ENCODE data around the gene TMEM176B. TPM values are rescaled to one million over a fixed set of nuclear protein-coding genes. Genes with fewer than 3 reads are reported as not detected.

The TMEM176B gene
- total and polyA plus RNA-seq, 2 experiments from 2014 or later, result not detected

DNA sequence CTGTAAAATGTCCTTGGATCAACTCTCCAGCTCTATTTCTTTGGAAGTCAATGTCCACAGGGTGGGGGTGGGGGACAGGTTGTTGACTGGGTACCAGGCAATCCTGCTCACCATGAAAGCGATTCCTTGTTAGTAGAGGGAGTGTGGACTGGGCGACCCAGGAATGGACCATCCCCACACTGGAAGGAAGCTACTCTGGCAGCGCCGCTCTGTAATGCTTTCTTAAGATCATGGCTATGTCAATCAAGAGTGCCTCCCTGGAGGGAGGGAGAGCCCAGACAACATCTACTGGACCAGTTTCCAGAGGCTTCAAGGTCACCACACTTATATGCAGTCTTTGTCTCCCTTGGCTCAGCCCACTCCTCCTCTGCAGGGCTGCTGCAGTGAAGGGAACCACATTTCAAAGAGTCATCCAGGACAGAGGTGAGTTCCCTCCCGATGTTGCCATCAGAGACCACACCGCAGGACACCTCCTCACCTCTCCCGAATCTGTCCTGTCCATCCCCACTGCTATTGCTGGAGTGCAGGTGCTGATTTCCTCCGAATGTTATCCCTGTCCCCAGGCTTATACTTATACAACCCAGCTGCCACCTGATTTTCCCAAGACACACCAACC, 56.0 kb downstream of the TMEM176B start:
- no peaks in the 10 kb centered on the region for H3F3A ChIP-seq (ENCODE audit: insufficient read depth)
- H3K36me3 ChIP-seq (ENCODE audit: low read depth), result no peaks in the 10 kb centered on the region
- H3K9ac ChIP-seq, result no peak overlapping the region
- no peaks in the 10 kb centered on the region for H3K79me2 ChIP-seq (ENCODE audit: insufficient read depth)
- H4K20me1 ChIP-seq (ENCODE audit: insufficient read depth), result no peaks in the 10 kb centered on the region
- in situ Hi-C loops (cut with MboI), result no loop called here
- H3K27ac ChIP-seq, result no peak overlapping the region
- H3K4me2 ChIP-seq (ENCODE audit: unreplicated experiment), result no peak overlapping the region
- TF ChIP-seq EZH2phosphoT487 (IDR thresholded peaks at IDR 0.05; ENCODE audit: insufficient read depth, low read depth) (no peak), EZH2 (IDR thresholded peaks at IDR 0.05; ENCODE audit: insufficient read depth, poor library complexity, severe bottlenecking) (no peak)
- no peaks in the 10 kb centered on the region for H3K4me1 ChIP-seq (ENCODE audit: insufficient read depth)
- no peaks in the 10 kb centered on the region for H3K9me2 ChIP-seq (ENCODE audit: insufficient read depth)
- DNase-seq, result no peak
- no peak overlapping the region for H2AFZ ChIP-seq
- H3K4me3 ChIP-seq, result no peak overlapping the region
- H3K9me3 ChIP-seq (ENCODE audit: low read depth), result no peaks in the 10 kb centered on the region
- 35 to 36% methylated on average over 8 of the region's 8 CpGs for WGBS, 2 experiments (ENCODE audit: low coverage in 1 of 2, low lambda C conversion rate in 2 of 2, missing lambda C conversion rate in 2 of 2)
- H3K27me3 ChIP-seq (replicated peaks; ENCODE audit: insufficient read depth), result no peaks in the 10 kb centered on the region

DNA sequence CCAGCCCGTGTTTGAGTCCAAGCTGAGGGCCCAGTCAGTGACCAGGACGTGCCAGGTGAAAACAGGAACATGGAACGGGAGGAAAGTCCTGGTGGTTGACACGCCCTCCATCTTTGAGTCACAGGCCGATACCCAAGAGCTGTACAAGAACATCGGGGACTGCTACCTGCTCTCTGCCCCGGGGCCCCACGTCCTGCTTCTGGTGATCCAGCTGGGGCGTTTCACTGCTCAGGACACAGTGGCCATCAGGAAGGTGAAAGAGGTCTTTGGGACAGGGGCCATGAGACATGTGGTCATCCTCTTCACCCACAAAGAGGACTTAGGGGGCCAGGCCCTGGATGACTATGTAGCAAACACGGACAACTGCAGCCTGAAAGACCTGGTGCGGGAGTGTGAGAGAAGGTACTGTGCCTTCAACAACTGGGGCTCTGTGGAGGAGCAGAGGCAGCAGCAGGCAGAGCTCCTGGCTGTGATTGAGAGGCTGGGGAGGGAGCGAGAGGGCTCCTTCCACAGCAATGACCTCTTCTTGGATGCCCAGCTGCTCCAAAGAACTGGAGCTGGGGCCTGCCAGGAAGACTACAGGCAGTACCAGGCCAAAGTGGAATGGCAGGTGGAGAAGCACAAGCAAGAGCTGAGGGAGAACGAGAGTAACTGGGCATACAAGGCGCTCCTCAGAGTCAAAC, 57.7 kb downstream of the TMEM176B start:
- in situ Hi-C loops (cut with MboI), result no loop called here
- no peaks in the 10 kb centered on the region for H3F3A ChIP-seq (ENCODE audit: insufficient read depth)
- H2AFZ ChIP-seq, result no peak overlapping the region
- H3K9me3 ChIP-seq (ENCODE audit: low read depth), result no peaks in the 10 kb centered on the region
- H4K20me1 ChIP-seq (ENCODE audit: insufficient read depth), result no peaks in the 10 kb centered on the region
- no peaks in the 10 kb centered on the region for H3K4me1 ChIP-seq (ENCODE audit: insufficient read depth)
- no peak overlapping the region for H3K4me3 ChIP-seq
- WGBS, 2 experiments (ENCODE audit: low coverage in 1 of 2, low lambda C conversion rate in 2 of 2, missing lambda C conversion rate in 2 of 2), result 40% methylated on average over 14 of the region's 14 CpGs
- no peaks in the 10 kb centered on the region for H3K36me3 ChIP-seq (ENCODE audit: low read depth)
- TF ChIP-seq EZH2phosphoT487 (IDR thresholded peaks at IDR 0.05; ENCODE audit: insufficient read depth, low read depth) (no peak), EZH2 (IDR thresholded peaks at IDR 0.05; ENCODE audit: insufficient read depth, poor library complexity, severe bottlenecking) (no peak)
- DNase-seq, result no peak
- no peak overlapping the region for H3K27ac ChIP-seq
- H3K9ac ChIP-seq, result no peak overlapping the region
- H3K79me2 ChIP-seq (ENCODE audit: insufficient read depth), result no peaks in the 10 kb centered on the region
- H3K4me2 ChIP-seq (ENCODE audit: unreplicated experiment), result no peak overlapping the region
- no peaks in the 10 kb centered on the region for H3K27me3 ChIP-seq (replicated peaks; ENCODE audit: insufficient read depth)
- H3K9me2 ChIP-seq (ENCODE audit: insufficient read depth), result no peaks in the 10 kb centered on the region

Other genes with a start within 250 kb of the TMEM176B start
- gene GIMAP4, start 233.0 kb downstream of the TMEM176B start, total RNA-seq (2014; rRNA removed; shearing (Covaris generic)), result not detected in 2 replicates
- not detected in 2 replicates for gene GIMAP4, start 233.0 kb downstream of the TMEM176B start, polyA plus RNA-seq (2016; fragmentation: Nextera tagmentation; extraction: Ambion mirVana)
- not detected in 2 replicates for gene GIMAP6, start 168.0 kb downstream of the TMEM176B start, total RNA-seq (2014; rRNA removed; shearing (Covaris generic))
- not detected in 2 replicates for gene GIMAP6, start 168.0 kb downstream of the TMEM176B start, polyA plus RNA-seq (2016; fragmentation: Nextera tagmentation; extraction: Ambion mirVana)
- gene GIMAP2, start 114.7 kb downstream of the TMEM176B start, total RNA-seq (2014; rRNA removed; shearing (Covaris generic)), result 0.13 TPM in 1 of 2 replicates, not detected in the other
- gene GIMAP2, start 114.7 kb downstream of the TMEM176B start, polyA plus RNA-seq (2016; fragmentation: Nextera tagmentation; extraction: Ambion mirVana), result 0.13 and 0.22 TPM in 2 replicates
- gene GIMAP1, start 83.8 kb downstream of the TMEM176B start, total RNA-seq (2014; rRNA removed; shearing (Covaris generic)), result not detected in 2 replicates
- gene GIMAP1, start 83.8 kb downstream of the TMEM176B start, polyA plus RNA-seq (2016; fragmentation: Nextera tagmentation; extraction: Ambion mirVana), result not detected in 2 replicates
- not detected in 2 replicates for gene GIMAP5, start 62.9 kb downstream of the TMEM176B start, total RNA-seq (2014; rRNA removed; shearing (Covaris generic))
- not detected in 2 replicates for gene GIMAP5, start 62.9 kb downstream of the TMEM176B start, polyA plus RNA-seq (2016; fragmentation: Nextera tagmentation; extraction: Ambion mirVana)
- not detected in 2 replicates for gene TMEM176A, start 405 bp upstream of the TMEM176B start, total RNA-seq (2014; rRNA removed; shearing (Covaris generic))
- not detected in 2 replicates for gene TMEM176A, start 405 bp upstream of the TMEM176B start, polyA plus RNA-seq (2016; fragmentation: Nextera tagmentation; extraction: Ambion mirVana)
- not detected in 2 replicates for gene AOC1, start 52.2 kb upstream of the TMEM176B start, total RNA-seq (2014; rRNA removed; shearing (Covaris generic))
- gene AOC1, start 52.2 kb upstream of the TMEM176B start, polyA plus RNA-seq (2016; fragmentation: Nextera tagmentation; extraction: Ambion mirVana), result not detected in 2 replicates
- not detected in 2 replicates for gene KCNH2, start 178.0 kb upstream of the TMEM176B start, total RNA-seq (2014; rRNA removed; shearing (Covaris generic))
- not detected in 2 replicates for gene KCNH2, start 178.0 kb upstream of the TMEM176B start, polyA plus RNA-seq (2016; fragmentation: Nextera tagmentation; extraction: Ambion mirVana)
- gene NOS3, start 190.7 kb upstream of the TMEM176B start, total RNA-seq (2014; rRNA removed; shearing (Covaris generic)), result 0.13 and 0.32 TPM in 2 replicates
- gene NOS3, start 190.7 kb upstream of the TMEM176B start, polyA plus RNA-seq (2016; fragmentation: Nextera tagmentation; extraction: Ambion mirVana), result 0.61 and 0.83 TPM in 2 replicates
- gene ATG9B, start 224.1 kb upstream of the TMEM176B start, total RNA-seq (2014; rRNA removed; shearing (Covaris generic)), result not detected in 2 replicates
- gene ATG9B, start 224.1 kb upstream of the TMEM176B start, polyA plus RNA-seq (2016; fragmentation: Nextera tagmentation; extraction: Ambion mirVana), result 0.79 and 0.81 TPM in 2 replicates
- gene ABCB8, start 228.1 kb upstream of the TMEM176B start, total RNA-seq (2014; rRNA removed; shearing (Covaris generic)), result 31.6 and 32.2 TPM in 2 replicates
- gene ABCB8, start 228.1 kb upstream of the TMEM176B start, polyA plus RNA-seq (2016; fragmentation: Nextera tagmentation; extraction: Ambion mirVana), result 28.5 and 29.6 TPM in 2 replicates
- gene ASIC3, start 248.2 kb upstream of the TMEM176B start, total RNA-seq (2014; rRNA removed; shearing (Covaris generic)), result 1.1 TPM in 1 of 2 replicates, not detected in the other
- 0.26 TPM in 1 of 2 replicates, not detected in the other for gene ASIC3, start 248.2 kb upstream of the TMEM176B start, polyA plus RNA-seq (2016; fragmentation: Nextera tagmentation; extraction: Ambion mirVana)